ENCODE results near the gene NDUFA7.

DNA sequence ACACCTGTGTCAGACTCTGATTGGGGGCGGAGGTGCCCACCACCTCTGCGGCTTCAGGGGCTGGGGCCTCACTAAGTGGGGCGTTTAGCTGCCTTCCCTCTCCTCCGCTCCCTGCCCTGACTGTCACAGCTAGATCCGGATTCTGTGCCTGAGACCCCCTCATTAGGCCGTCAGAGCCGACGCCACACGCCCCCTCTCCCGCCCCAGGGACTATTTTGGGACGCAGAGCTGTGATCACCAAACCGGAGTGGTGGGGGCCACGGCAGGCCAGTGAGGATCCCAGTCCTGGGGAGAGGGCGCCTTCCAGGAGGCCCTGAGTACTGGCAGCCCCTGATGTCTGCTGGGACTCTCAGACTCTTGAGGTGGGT, 21.1 kb upstream of the NDUFA7 start:
- no peak for TF ChIP-seq POLR2A (IDR thresholded peaks at IDR 0.05)
- TF ChIP-seq, protein P1, sequence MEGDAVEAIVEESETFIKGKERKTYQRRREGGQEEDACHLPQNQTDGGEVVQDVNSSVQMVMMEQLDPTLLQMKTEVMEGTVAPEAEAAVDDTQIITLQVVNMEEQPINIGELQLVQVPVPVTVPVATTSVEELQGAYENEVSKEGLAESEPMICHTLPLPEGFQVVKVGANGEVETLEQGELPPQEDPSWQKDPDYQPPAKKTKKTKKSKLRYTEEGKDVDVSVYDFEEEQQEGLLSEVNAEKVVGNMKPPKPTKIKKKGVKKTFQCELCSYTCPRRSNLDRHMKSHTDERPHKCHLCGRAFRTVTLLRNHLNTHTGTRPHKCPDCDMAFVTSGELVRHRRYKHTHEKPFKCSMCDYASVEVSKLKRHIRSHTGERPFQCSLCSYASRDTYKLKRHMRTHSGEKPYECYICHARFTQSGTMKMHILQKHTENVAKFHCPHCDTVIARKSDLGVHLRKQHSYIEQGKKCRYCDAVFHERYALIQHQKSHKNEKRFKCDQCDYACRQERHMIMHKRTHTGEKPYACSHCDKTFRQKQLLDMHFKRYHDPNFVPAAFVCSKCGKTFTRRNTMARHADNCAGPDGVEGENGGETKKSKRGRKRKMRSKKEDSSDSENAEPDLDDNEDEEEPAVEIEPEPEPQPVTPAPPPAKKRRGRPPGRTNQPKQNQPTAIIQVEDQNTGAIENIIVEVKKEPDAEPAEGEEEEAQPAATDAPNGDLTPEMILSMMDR (IDR thresholded peaks at IDR 0.05), result no peak
